ENCODE data around the gene ZNF80.
"Not testable (repeated sequence)": the region's sequence is repeated elsewhere in the genome, so short reads cannot be mapped to it uniquely, and the experiment has no call there.

The ZNF80 gene

GRCh38 chr3:114237478-114237877, at the start of gene ZNF80:
TSS of gene ZNF80 (minus strand) at chr3:114237578. CDS start at chr3:114237074, 504 bp downstream.
- DNase-seq (ENCODE audit: low read depth in 2 of 2), result not testable (repeated sequence)

DNA sequence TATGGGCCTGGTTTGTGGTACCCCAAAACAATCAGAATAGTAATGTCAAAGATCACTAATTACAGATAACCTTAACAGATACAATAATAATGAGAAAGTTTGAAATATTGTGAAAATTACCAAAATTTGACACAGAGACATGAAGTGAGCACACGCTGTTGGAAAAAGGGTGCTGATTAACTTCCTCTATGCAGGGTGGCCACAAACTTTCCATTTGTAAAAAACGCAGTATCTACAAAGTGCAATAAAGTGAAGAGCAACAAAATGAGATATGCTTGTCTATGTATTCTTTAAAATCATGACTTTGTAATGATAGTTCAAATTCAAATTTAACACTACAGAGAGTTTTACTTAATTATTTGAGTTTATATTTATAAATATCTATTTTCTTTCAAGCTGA, 48.9 kb upstream of the ZNF80 start:
- no peak for DNase-seq (ENCODE audit: low read depth in 2 of 2)

DNA sequence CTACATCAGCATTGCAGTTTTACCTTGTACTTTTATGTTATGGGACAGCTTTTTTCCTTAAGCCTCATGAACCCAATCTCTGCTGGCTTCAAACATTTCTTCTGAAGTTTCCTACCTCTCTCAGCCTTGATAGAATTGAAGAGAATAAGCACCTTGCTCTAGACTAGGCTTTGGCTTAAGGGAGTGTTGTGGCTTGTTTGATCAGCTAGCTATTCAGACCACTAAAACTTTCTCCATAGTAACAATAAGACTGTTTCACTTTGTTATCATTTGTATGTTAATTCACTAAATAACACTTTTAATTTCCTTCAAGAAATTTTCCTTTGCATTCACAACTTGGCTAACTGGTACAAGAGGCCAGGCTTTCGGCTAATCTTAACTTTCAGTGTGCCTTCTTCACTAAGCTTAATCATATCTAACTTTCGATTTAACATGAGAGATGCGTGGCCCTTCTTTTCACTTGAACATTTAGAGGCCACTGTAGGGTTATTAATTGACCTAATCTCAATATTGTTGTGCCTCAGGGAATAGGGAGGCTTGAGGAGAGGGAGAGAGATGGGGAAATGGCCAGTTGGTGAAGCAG, 48.4 kb upstream of the ZNF80 start:
- no peak for DNase-seq (ENCODE audit: low read depth in 2 of 2)

GRCh38 chr3:114284644-114285043, 47.3 kb upstream of the ZNF80 start:
- no peak for DNase-seq (ENCODE audit: low read depth in 2 of 2)

GRCh38 chr3:114276856-114277255, 39.5 kb upstream of the ZNF80 start:
- not testable (repeated sequence) for DNase-seq (ENCODE audit: low read depth in 2 of 2)

- no peak for DNase-seq (ENCODE audit: low read depth in 2 of 2)
Measured at GRCh38 chr3:114274929-114275328, 37.6 kb upstream of the ZNF80 start.

DNA sequence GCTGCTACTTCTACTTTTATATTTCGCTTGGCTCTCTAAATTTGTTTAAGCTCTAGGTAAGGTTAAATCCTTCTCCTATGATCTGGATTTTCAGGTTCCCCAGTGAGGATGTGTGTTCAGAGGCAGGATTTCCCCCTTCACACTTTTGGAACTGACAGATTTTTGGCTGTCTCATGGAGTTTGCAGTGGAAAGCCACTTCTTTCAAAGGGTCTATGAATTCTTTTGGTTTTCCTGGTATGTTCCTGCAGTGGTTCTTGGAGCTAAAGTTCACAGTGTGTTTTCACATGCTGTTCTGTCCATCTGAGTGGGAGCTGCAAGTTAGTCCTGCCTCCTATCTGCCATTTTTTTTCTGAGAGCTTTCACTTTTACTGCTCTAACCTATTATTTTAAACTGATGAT, 34.9 kb upstream of the ZNF80 start:
- no peak for DNase-seq (ENCODE audit: low read depth in 2 of 2)

DNA sequence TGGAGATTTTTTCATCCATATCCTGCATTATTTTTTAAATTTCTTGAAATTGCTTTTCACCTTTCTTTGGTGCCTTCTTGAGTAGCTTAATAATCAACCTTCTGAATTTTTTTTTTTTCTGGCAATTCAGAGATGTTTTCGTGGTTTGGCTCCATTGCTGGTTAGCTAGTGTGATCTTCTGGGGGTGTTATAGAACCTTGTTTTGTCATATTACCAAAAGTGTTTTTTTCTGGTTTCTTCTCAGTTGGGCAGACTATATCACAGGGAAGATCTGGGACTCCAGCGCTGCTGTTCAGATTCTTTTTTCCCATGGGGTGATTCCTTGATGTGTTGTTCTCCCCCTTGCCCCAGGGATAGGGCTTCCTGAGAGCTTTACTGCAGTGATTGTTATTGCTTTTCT, 32.6 kb upstream of the ZNF80 start:
- DNase-seq (ENCODE audit: low read depth in 2 of 2), result no peak

- DNase-seq (ENCODE audit: low read depth in 2 of 2), result no peak
Measured at GRCh38 chr3:114260152-114260551, 22.8 kb upstream of the ZNF80 start.

GRCh38 chr3:114259566-114259965, 22.2 kb upstream of the ZNF80 start:
- DNase-seq (ENCODE audit: low read depth in 2 of 2), result no peak

- DNase-seq (ENCODE audit: low read depth in 2 of 2), result no peak
Measured at GRCh38 chr3:114253505-114253904, 16.1 kb upstream of the ZNF80 start.

DNA sequence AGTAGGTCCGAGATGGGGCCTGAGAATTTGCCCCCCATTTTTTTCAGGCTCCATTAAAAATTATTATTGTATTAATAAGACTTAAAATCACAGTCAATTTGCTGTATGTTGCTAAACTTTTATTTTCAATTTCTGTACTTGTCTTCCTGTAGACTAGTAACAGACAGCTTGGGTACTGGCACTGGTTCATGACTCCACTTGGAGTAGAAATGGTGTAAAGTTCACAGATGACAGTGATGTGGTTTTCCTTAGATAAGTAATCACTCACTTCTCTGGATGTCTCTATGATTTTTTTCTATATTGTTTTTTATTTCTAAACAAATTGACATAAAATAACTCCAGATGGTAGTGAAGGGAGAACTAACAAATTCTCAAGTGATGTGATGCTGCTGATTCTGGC, 15.6 kb upstream of the ZNF80 start:
- DNase-seq (ENCODE audit: low read depth in 2 of 2), result no peak

DNA sequence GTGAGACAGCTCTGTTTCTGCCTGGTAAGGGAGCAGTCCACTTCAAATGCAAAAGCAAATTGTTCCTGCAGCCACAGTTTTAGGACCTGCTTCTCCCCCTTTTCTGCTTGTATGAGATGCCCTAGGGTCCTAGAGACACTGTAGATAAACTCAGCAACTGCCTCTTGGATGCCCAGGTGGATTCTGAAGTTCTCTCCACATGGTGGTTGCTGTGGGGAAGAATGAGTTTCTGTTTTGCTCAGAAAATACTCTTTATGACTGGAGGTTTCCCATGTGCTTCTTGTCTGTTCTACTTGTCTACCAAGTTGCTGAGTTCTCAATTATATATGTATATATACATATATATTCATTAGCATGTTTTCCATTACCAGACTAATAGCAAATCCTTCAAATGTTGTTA, 5.6 kb upstream of the ZNF80 start:
- DNase-seq (ENCODE audit: low read depth in 2 of 2), result no peak

DNA sequence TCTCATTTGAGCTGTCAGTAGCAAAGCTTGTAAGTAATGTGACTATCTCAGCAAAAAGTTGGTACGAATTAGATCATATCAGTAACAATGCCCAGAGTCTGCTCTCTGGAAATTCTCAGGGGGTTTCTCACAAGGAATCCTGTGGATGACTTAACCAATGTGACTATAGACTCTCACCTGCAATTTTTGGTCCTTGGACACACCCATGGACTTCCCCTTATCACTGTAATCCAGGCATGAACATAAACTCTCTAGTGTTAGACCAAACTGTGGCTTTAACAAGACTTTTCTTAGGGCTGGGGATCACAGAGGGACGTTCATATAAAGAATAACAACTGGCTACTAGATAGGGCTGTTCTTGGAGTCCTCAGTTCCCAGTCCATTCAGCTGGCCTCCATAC, 3.9 kb upstream of the ZNF80 start:
- DNase-seq (ENCODE audit: low read depth in 2 of 2), result no peak

- not testable (repeated sequence) for DNase-seq (ENCODE audit: low read depth in 2 of 2)
Measured at GRCh38 chr3:114238146-114238785, 888 bp upstream of the ZNF80 start.

- no peak for DNase-seq (ENCODE audit: low read depth in 2 of 2)
Measured at GRCh38 chr3:114235431-114235830, 1.9 kb downstream of the ZNF80 start.

- DNase-seq (ENCODE audit: low read depth in 2 of 2), result no peak
Measured at GRCh38 chr3:114234745-114235144, 2.6 kb downstream of the ZNF80 start.

DNA sequence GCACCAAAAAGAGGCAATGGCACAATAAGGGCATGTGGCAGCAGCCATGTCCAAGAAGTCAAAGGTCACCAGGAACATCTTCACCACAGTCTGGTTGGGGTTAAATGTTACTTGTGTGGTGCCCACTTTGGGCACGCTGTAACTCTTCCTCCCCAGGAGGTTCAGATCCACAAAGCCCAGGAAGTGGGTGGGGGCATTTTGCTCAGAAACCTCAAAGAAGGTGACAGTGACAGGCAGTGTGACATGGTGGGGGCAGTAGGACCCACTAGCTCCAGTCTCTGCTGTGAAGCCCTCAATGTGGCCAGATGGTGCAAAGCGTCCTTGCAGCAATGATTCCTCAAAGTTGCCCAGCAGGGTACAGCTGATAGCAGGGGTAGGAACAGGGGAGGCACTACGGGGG, 5.8 kb downstream of the ZNF80 start:
- peak in 1 of 2 donors; percentile 31 for DNase-seq (ENCODE audit: low read depth in 2 of 2)

DNA sequence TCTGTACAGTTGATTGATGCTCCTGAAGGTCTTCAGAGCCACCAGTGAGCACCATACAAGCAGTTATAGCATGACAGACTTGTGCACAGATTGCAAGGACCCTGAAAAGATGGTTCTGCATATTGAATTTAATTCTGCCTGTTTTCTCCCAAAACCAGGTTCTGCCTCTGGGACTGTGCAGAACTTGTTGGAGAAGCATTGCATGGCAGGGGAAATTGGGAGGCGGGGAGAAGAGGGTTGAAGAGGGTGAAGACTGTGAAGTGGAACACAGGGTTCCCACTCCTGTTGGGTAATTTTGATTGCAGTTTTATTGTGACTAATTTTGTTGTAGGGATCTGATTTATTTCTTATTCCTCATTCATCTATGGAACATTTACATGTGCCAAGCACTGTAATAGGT, 10.3 kb downstream of the ZNF80 start:
- DNase-seq (ENCODE audit: low read depth in 2 of 2), result no peak

- no peak for DNase-seq (ENCODE audit: low read depth in 2 of 2)
Measured at GRCh38 chr3:114226313-114226712, 11.1 kb downstream of the ZNF80 start.

DNA sequence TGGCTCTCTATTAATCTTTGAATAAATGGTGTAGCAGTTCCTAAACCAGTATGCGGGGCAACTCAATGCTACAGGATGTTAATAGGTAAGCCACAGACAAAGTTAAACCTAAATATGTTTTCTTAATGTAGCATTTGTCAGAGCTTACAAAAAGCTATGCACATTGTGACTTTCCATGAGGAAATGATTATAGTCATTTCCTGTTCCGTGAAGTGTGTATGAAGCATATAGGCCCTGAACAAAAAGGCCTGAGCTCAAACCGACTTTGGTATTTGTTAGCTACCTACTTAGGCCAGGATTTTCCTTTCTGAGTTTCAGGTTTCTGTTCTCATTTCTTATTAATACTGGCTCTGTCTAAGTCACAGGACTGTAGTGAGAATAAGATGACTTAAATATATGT, 14.2 kb downstream of the ZNF80 start:
- DNase-seq (ENCODE audit: low read depth in 2 of 2), result no peak

DNA sequence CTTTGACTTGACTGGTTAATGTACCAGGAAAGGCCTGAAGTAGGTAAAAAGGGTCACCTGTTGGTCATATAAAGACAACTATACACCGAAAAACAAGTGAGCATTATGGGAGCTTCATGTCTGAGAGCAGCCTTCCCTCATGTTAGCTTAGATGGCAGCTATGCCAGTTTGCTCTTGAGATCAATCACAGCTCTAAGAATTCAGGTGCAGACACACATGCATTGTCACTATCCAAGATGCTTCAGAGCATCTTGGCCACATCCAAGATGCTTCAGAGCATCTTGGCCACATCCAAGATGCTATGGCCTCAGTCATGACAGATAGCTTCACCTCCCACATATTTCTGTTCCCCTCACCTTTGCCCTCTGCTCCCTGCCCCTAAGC, 15.5 kb downstream of the ZNF80 start:
- DNase-seq (ENCODE audit: low read depth in 2 of 2), result no peak

DNA sequence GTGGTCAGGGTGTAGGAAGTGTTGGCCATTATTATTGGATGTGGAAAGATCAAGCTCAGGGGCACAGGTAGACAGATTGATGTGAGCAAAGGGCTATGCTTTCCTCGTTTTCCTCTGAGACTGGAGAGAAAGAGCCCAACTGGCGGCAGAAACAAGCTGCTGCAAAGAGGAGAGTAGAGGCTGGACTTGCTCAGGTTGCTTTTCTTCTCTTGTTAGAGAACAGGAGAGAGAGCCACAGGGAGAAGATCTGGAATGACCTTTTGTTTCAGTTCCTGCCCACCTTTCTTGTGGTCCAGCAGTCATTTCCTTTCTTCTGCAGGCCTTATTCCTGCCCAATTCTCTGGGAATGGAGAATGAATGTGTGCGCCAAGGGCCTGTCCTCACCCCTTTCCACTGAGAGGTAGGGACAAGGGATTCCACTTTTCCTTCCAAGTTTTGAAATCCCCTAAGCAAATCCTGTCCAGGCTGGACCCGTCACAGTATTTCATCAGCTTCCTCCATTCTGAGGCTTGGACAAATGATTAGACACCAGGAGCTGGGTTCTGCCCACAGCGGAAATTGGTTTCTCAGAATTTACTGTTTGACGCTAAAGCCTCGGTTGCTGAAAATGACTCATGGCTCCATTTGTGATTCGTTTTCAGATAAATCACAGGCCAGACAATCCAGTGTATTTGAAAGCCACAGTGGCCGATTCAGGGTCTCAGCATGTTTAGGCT, 16.1 kb downstream of the ZNF80 start:
- DNase-seq (ENCODE audit: low read depth in 2 of 2), result peak; percentile 19 to 49

Measured in activated CD8-positive, alpha-beta memory T cell treated with anti-CD3 and anti-CD28 coated beads for 4 hours (primary cell).